Small intestine (tissue), 16 donors: ENCODE data around the gene HNRNPR. TPM values are rescaled to one million over a fixed set of nuclear protein-coding genes. Genes with fewer than 3 reads are reported as not detected.
A peak's percentile ranks its signal among the peaks of the same experiment; 100 is the strongest.

Experiments
- DNase-seq, 2 donors: peaks; one replicate each; pipeline versions ENCODE4 v3.0.0 to v3.0.0-alpha.2; 2013
- FAIRE-seq: peaks from 2 replicates; lab custom pipeline; 2012; peaks lifted over from hg19 to GRCh38; lab: Jason Lieb, UNC
- H3K27ac ChIP-seq, 3 donors: one replicate each; pipeline ENCODE4 v1.5.1; 2013; ENCODE audit warnings: low read length in 2 of 3, mild to moderate bottlenecking in 2 of 3, control low read depth in 1 of 3, inconsistent platforms in 1 of 3, low read depth in 1 of 3, moderate library complexity in 1 of 3
- H3K27me3 ChIP-seq, 3 donors: one replicate each; pipeline ENCODE4 v1.6.1; 2013; ENCODE audit warnings: low read length in 3 of 3, inconsistent platforms in 1 of 3; ENCODE audit not compliant: control insufficient read depth in 3 of 3, insufficient read depth in 3 of 3
- H3K36me3 ChIP-seq, 3 donors: one replicate each; pipeline ENCODE4 v1.6.1; 2013; ENCODE audit warnings: low read length in 3 of 3, inconsistent platforms in 1 of 3, low read depth in 1 of 3, mild to moderate bottlenecking in 1 of 3, moderate library complexity in 1 of 3; ENCODE audit not compliant: control insufficient read depth in 3 of 3, insufficient read depth in 2 of 3
- H3K4me1 ChIP-seq, 3 donors: one replicate each; pipeline ENCODE4 v1.6.1; 2013; ENCODE audit warnings: low read length in 2 of 3, inconsistent platforms in 1 of 3, low read depth in 1 of 3, mild to moderate bottlenecking in 1 of 3, moderate library complexity in 1 of 3; ENCODE audit not compliant: control insufficient read depth in 3 of 3, insufficient read depth in 2 of 3
- H3K4me3 ChIP-seq, 3 donors: one replicate each; pipeline ENCODE4 v1.5.1; 2013; ENCODE audit warnings: low read length in 3 of 3, control low read depth in 1 of 3, inconsistent platforms in 1 of 3, low read depth in 1 of 3, mild to moderate bottlenecking in 1 of 3, moderate library complexity in 1 of 3
- H3K9me3 ChIP-seq, 2 donors: one replicate each; pipeline ENCODE4 v1.6.1; 2013; ENCODE audit warnings: low read depth in 1 of 2, low read length in 1 of 2; ENCODE audit not compliant: control insufficient read depth in 2 of 2, insufficient read depth in 1 of 2
- WGBS, 3 donors: extraction: QIAGEN DNeasy Blood & Tissue Kit; methylation state at CpG; one replicate each; pipeline ENCODE4 v1.1.7; 2013; 5-methylcytosine and 5-hydroxymethylcytosine counted together
- long read RNA-seq, 10 donors: transcript quantifications; one replicate each; lab custom pipeline, GENCODE V29; 2026
- polyA plus RNA-seq, 4 donors: library from polyadenylated mRNA; stranded (reverse) in 3 of 4; unstranded in 1 of 4; fragments of 200-250 nt in 3 of 4; fragments of 120-200 nt in 1 of 4; gene quantifications; one replicate each; pipeline versions ENCODE4 v1.2.1 to v1.2.3, GENCODE V29; 2013
- donor health status: healthy with polysubstance abuse.
- donor health status: control.
- donor health status: control.
- donor health status: Bipolar disorder and iron deficiency.
- donor health status: healthy.

The HNRNPR gene
- polyA plus RNA-seq, result 100 to 1,000 TPM in 2 of 4 donors, 10 to 100 TPM in 2; 47.8 to 148 (median 78.2) TPM
- long read RNA-seq, donor 1, result 0 reads
- long read RNA-seq, donor 2, full-length matches to known transcripts, result 7 of 81 reads
- long read RNA-seq, donor 2, partial matches to known transcripts, result 62 of 81 reads
- long read RNA-seq, donor 2, other reads (novel, unspliced or antisense), result 12 of 81 reads
- long read RNA-seq, donor 3, partial matches to known transcripts, result 11 of 21 reads
- long read RNA-seq, donor 3, other reads (novel, unspliced or antisense), result 0 of 21 reads
- long read RNA-seq, donor 4, result 0 reads
- long read RNA-seq, donor 5, partial matches to known transcripts, result 12 of 16 reads
- long read RNA-seq, donor 5, other reads (novel, unspliced or antisense), result 0 of 16 reads
- long read RNA-seq, donor 6, partial matches to known transcripts, result 5 of 27 reads
- long read RNA-seq, donor 6, other reads (novel, unspliced or antisense), result 16 of 27 reads
- long read RNA-seq, donor 7, result 0 reads
- long read RNA-seq, donor 8, partial matches to known transcripts, result 0 of 1 reads
- long read RNA-seq, donor 8, other reads (novel, unspliced or antisense), result 0 of 1 reads
- long read RNA-seq, donor 9, partial matches to known transcripts, result 0 of 2 reads
- long read RNA-seq, donor 9, other reads (novel, unspliced or antisense), result 0 of 2 reads
- long read RNA-seq, donor 10, full-length matches to known transcripts, result 16 of 52 reads
- long read RNA-seq, donor 10, partial matches to known transcripts, result 12 of 52 reads
- long read RNA-seq, donor 10, other reads (novel, unspliced or antisense), result 24 of 52 reads

- DNase-seq, result peak; percentile 99 to 100
- no peaks in the 10 kb centered on the region for H3K27me3 ChIP-seq
- peak within 1 kb of the TSS; percentile 89 to 98 (median 90) for H3K4me3 ChIP-seq
- WGBS, 3 donors, result 0 to 1% (median 1%) methylated on average over 47 to 87 of the region's 87 CpGs
- no peak for FAIRE-seq
- peaks cover 0 to 19% (median 9%) of the 10 kb centered on the region in 3 donors for H3K4me1 ChIP-seq
- no peaks in the 10 kb centered on the region for H3K36me3 ChIP-seq
- H3K27ac ChIP-seq, result peak within 1 kb of the TSS; percentile 80 to 96 (median 95)
- no peaks in the 10 kb centered on the region for H3K9me3 ChIP-seq
Measured at GRCh38 chr1:23344111-23344986, at the start of gene HNRNPR. HNRNPR (minus strand) TSS chr1:23344284; CDS start chr1:23341008, 3,276 bp downstream.

GRCh38 chr1:23393706-23394105 lies 49.6 kb upstream of the HNRNPR start:
- FAIRE-seq, result no peak
- peaks cover 0 to 13% (median 2%) of the 10 kb centered on the region in 3 donors for H3K36me3 ChIP-seq
- no peaks in the 10 kb centered on the region for H3K4me1 ChIP-seq
- H3K9me3 ChIP-seq, result no peaks in the 10 kb centered on the region
- no peak for DNase-seq
- WGBS, 3 donors, result 88 to 93% (median 91%) methylated on average over 15 of the region's 15 CpGs
- H3K27me3 ChIP-seq, result no peaks in the 10 kb centered on the region
- peak overlapping the region in 1 of 3 donors; percentile 83 for H3K27ac ChIP-seq
- no peak overlapping the region for H3K4me3 ChIP-seq

- 81 to 85% (median 84%) methylated on average over 2 of the region's 2 CpGs for WGBS, 3 donors
- H3K27ac ChIP-seq, result no peak overlapping the region
- no peaks in the 10 kb centered on the region for H3K4me1 ChIP-seq
- H3K9me3 ChIP-seq, result no peaks in the 10 kb centered on the region
- DNase-seq (no peak), FAIRE-seq (no peak)
- H3K4me3 ChIP-seq, result no peak overlapping the region
- peaks cover 0 to 14% (median 2%) of the 10 kb centered on the region in 3 donors for H3K36me3 ChIP-seq
- H3K27me3 ChIP-seq, result no peaks in the 10 kb centered on the region
Measured at GRCh38 chr1:23392125-23392855, 48.2 kb upstream of the HNRNPR start.

- 71 to 81% (median 75%) methylated on average over 9 of the region's 9 CpGs for WGBS, 3 donors
- FAIRE-seq, result no peak
Measured at GRCh38 chr1:23389837-23390321, 45.8 kb upstream of the HNRNPR start.

GRCh38 chr1:23387494-23387893 lies 43.4 kb upstream of the HNRNPR start:
- H3K9me3 ChIP-seq, result no peaks in the 10 kb centered on the region
- H3K27ac ChIP-seq, result no peak overlapping the region
- no peak overlapping the region for H3K4me3 ChIP-seq
- peaks cover 0 to 7% (median 2%) of the 10 kb centered on the region in 3 donors for H3K4me1 ChIP-seq
- 88 to 91% (median 91%) methylated on average over 8 of the region's 8 CpGs for WGBS, 3 donors
- H3K36me3 ChIP-seq, result peaks cover 0 to 15% (median 0%) of the 10 kb centered on the region in 3 donors
- no peak for FAIRE-seq
- H3K27me3 ChIP-seq, result no peaks in the 10 kb centered on the region
- DNase-seq, result no peak

More at GRCh38 chr1:23389837-23390321, 45.8 kb upstream of the HNRNPR start:
- Histone ChIP-seq H3K9me3 (no peaks in the 10 kb centered on the region), H3K27me3 (no peaks in the 10 kb centered on the region), H3K27ac (no peak overlapping the region), H3K36me3 (peaks cover 0 to 14% (median 0%) of the 10 kb centered on the region in 3 donors), H3K4me3 (no peak overlapping the region), H3K4me1 (peaks cover 0 to 5% (median 0%) of the 10 kb centered on the region in 3 donors)
- no peak for DNase-seq

- peaks cover 2 to 17% (median 9%) of the 10 kb centered on the region in 3 donors for H3K4me1 ChIP-seq
- peaks cover 0 to 18% (median 0%) of the 10 kb centered on the region in 3 donors for H3K36me3 ChIP-seq
- no peaks in the 10 kb centered on the region for H3K27me3 ChIP-seq
- FAIRE-seq (no peak), DNase-seq (no peak)
- 81 to 93% (median 89%) methylated on average over 14 of the region's 14 CpGs for WGBS, 3 donors
- H3K27ac ChIP-seq, result peak overlapping the region in 2 of 3 donors; percentile 50 to 59
- no peak overlapping the region for H3K4me3 ChIP-seq
- no peaks in the 10 kb centered on the region for H3K9me3 ChIP-seq
Measured at GRCh38 chr1:23385119-23385621, 41.1 kb upstream of the HNRNPR start.

GRCh38 chr1:23384312-23385058 lies 40.4 kb upstream of the HNRNPR start:
- Histone ChIP-seq H3K9me3 (no peaks in the 10 kb centered on the region), H3K27me3 (no peaks in the 10 kb centered on the region), H3K36me3 (peaks cover 0 to 18% (median 0%) of the 10 kb centered on the region in 3 donors), H3K27ac (peak overlapping the region in 2 of 3 donors; percentile 15 to 43), H3K4me3 (no peak overlapping the region), H3K4me1 (peaks cover 2 to 18% (median 9%) of the 10 kb centered on the region in 3 donors)
- DNase-seq (peak in 1 of 2 donors; percentile 88), FAIRE-seq (no peak)
- WGBS, 3 donors, result 55 to 69% (median 63%) methylated on average over 10 to 11 of the region's 11 CpGs
